HepG2 (cell line): ENCODE measurements around the gene CNTNAP1. TPM values are rescaled to one million over a fixed set of nuclear protein-coding genes. Genes with fewer than 3 reads are reported as not detected.
A peak's percentile ranks its signal among the peaks of the same experiment; 100 is the strongest.

ENCODE experiments used
- ARHGAP35 ChIP-seq: sonication (generic); formaldehyde crosslinking; IDR thresholded peaks from 2 replicates; pipeline ENCODE4 v1.9.0; 2022; ENCODE audit warnings: mild to moderate bottlenecking, inconsistent platforms, moderate library complexity, missing genetic modification reagents, borderline replicate concordance
- ETV6 ChIP-seq: sonication (generic); formaldehyde crosslinking; conservative IDR thresholded peaks from 2 replicates; pipeline ENCODE4 v1.4.0; 2020; ENCODE audit warnings: missing genetic modification reagents
- IKZF4 ChIP-seq: sonication (generic); formaldehyde crosslinking; IDR thresholded peaks from 2 replicates; pipeline ENCODE4 v1.5.1; 2020; ENCODE audit warnings: borderline replicate concordance, mild to moderate bottlenecking, low read depth, missing genetic modification reagents; ENCODE audit errors: not compliant biosample characterization
- KAT2B ChIP-seq: fragments of 150-350 bp; IDR thresholded peaks from 2 replicates; pipeline ENCODE4 v1.6.1; 2014; ENCODE audit warnings: low read depth, low read length, borderline replicate concordance
- NR2F1 ChIP-seq, 2 experiments: fragments of 450-650 bp in 1 of 2; formaldehyde crosslinking in 1 of 2; IDR thresholded peaks; 2 replicates each; pipeline versions ENCODE4 v1.5.0 to v1.6.1; 2016 to 2020; ENCODE audit warnings: mild to moderate bottlenecking in 1 of 2, missing compliant biosample characterization in 1 of 2, missing genetic modification reagents in 1 of 2, moderate library complexity in 1 of 2
- PCBP2 ChIP-seq: fragments of 200-400 bp; formaldehyde crosslinking; optimal IDR thresholded peaks from 2 replicates; pipeline ENCODE3; 2018; ENCODE audit warnings: low read length, low read depth; ENCODE audit not compliant: poor library complexity, severe bottlenecking
- SOX6 ChIP-seq, 2 experiments: fragments of 450-650 bp in 1 of 2; sonication (generic) in 1 of 2; formaldehyde crosslinking in 1 of 2; IDR thresholded peaks; 2 replicates each; pipeline versions ENCODE4 v1.4.0 to v1.6.1; 2017 to 2020; ENCODE audit warnings: antibody characterized with exemption in 1 of 2, mild to moderate bottlenecking in 1 of 2, missing genetic modification reagents in 1 of 2
- XBP1 ChIP-seq: sonication (generic); formaldehyde crosslinking; IDR thresholded peaks from 2 replicates; pipeline ENCODE4 v1.5.0; 2020; ENCODE audit warnings: missing genetic modification reagents
- ZBTB25 ChIP-seq: IDR thresholded peaks from 2 replicates; pipeline ENCODE4 v1.6.1; 2018; ENCODE audit warnings: missing genetic modification reagents
- ZFP36L1 ChIP-seq: sonication (generic); formaldehyde crosslinking; IDR thresholded peaks from 2 replicates; pipeline ENCODE4 v1.8.0; 2022; ENCODE audit warnings: mild to moderate bottlenecking, missing genetic modification reagents, moderate library complexity
- ZMAT3 ChIP-seq: sonication (generic); formaldehyde crosslinking; conservative IDR thresholded peaks from 2 replicates; pipeline ENCODE4 v1.7.0; 2021; ENCODE audit warnings: missing genetic modification reagents
- ZNF180 ChIP-seq: sonication (generic); formaldehyde crosslinking; IDR thresholded peaks from 2 replicates; pipeline ENCODE4 v1.4.0; 2020; ENCODE audit warnings: low read depth, missing genetic modification reagents, borderline replicate concordance
- ZNF414 ChIP-seq: sonication (generic); formaldehyde crosslinking; IDR thresholded peaks from 2 replicates; pipeline ENCODE4 v1.5.0; 2020; ENCODE audit warnings: missing genetic modification reagents
- ZNF83 ChIP-seq: sonication (generic); formaldehyde crosslinking; IDR thresholded peaks from 2 replicates; pipeline ENCODE4 v1.4.0; 2020; ENCODE audit warnings: missing genetic modification reagents, mild to moderate bottlenecking, borderline replicate concordance
- polyA plus RNA-seq, 8 experiments: library from polyadenylated mRNA; depleted of rRNA in 3 of 8; stranded (reverse) in 7 of 8; unstranded in 1 of 8; fragments of >200 nt; fragmentation: Illumina TruSeq in 4 of 8; extraction: Trizol in 4 of 8; gene quantifications; 2 replicates each; pipeline versions ENCODE4 v1.2.1 to v1.2.3, GENCODE V29; 2011 to 2016; ENCODE audit warnings: low read depth in 4 of 8, missing spikeins in 1 of 8, mixed read lengths in 1 of 8; ENCODE audit not compliant: insufficient read depth in 1 of 8
- total RNA-seq, 5 experiments: library from RNA; depleted of rRNA; stranded (reverse); fragments of >200 nt; fragmentation: Illumina TruSeq; extraction: Trizol; gene quantifications; 2 replicates each; pipeline ENCODE4 v1.2.3, GENCODE V29; 2016; ENCODE audit warnings: low read depth in 1 of 5
- TF ChIP-seq, protein P1 (sequence below): sonication (generic); formaldehyde crosslinking; IDR thresholded peaks from 2 replicates; pipeline ENCODE4 v1.4.0; 2020; ENCODE audit warnings: mild to moderate bottlenecking, missing genetic modification reagents
- TF ChIP-seq, protein P2 (sequence below): sonication (generic); formaldehyde crosslinking; IDR thresholded peaks from 2 replicates; pipeline ENCODE4 v1.4.0; 2020; ENCODE audit warnings: mild to moderate bottlenecking, missing genetic modification reagents
- TF ChIP-seq, protein P3 (sequence below): sonication (generic); formaldehyde crosslinking; IDR thresholded peaks from 2 replicates; pipeline ENCODE4 v1.8.0; 2022; ENCODE audit warnings: mild to moderate bottlenecking, missing genetic modification reagents; ENCODE audit not compliant: insufficient replicate concordance
- TF ChIP-seq, protein P4 (sequence below): sonication (generic); IDR thresholded peaks from 2 replicates; pipeline ENCODE4 v1.6.1; 2016; ENCODE audit warnings: low read depth, borderline replicate concordance

Gene CNTNAP1
- total and polyA plus RNA-seq, 2 of the 13 experiments (the other 11 are each of a cell fraction or from before 2014, with no cell fraction given), result 4.5 to 7.7 TPM

DNA sequence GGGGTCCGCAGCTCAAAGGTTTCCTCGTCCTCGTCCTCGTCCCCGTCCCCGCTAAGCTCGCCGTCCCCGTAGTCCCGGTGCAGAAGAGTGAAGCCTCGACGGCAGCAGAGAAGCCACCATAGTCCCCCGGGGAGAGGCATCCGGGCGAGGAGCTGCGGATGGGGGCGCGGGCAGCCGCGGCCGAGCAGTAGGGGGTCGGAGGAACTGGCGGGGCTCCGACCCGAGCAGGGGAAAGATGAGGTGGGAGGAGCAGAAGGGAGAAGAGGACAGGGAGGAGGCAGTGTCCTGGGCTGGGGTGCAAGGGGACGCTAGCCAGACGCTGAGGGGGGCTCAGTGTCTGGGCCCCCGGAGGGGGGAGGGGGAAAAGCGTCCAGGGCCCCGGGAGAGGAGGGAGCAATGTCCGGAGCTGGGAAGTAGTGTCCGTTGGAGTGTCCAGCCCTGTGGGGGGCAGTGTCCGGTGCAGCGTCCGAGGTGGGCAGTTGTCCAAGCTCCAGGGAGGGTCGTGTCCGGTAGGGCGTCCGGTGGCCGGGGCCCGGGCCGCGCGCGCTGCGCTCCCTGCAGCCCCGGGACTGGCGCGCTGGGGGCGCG, 5.8 kb upstream of the CNTNAP1 start, which contains the start of gene PLEKHH3 (continued):
- TF ChIP-seq, protein P1, sequence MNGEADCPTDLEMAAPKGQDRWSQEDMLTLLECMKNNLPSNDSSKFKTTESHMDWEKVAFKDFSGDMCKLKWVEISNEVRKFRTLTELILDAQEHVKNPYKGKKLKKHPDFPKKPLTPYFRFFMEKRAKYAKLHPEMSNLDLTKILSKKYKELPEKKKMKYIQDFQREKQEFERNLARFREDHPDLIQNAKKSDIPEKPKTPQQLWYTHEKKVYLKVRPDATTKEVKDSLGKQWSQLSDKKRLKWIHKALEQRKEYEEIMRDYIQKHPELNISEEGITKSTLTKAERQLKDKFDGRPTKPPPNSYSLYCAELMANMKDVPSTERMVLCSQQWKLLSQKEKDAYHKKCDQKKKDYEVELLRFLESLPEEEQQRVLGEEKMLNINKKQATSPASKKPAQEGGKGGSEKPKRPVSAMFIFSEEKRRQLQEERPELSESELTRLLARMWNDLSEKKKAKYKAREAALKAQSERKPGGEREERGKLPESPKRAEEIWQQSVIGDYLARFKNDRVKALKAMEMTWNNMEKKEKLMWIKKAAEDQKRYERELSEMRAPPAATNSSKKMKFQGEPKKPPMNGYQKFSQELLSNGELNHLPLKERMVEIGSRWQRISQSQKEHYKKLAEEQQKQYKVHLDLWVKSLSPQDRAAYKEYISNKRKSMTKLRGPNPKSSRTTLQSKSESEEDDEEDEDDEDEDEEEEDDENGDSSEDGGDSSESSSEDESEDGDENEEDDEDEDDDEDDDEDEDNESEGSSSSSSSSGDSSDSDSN (CRISPR knock-in tag), result peak; percentile 91
- TF ChIP-seq KAT2B (no peak), NR2F1 (CRISPR knock-in tag; IDR thresholded peaks at IDR 0.05) (no peak), ZNF83 (CRISPR knock-in tag) (no peak), ZNF180 (CRISPR knock-in tag) (no peak), ZFP36L1 (CRISPR knock-in tag) (no peak; the same call in 1 of the 2 replicates), ZMAT3 (CRISPR knock-in tag) (peak; percentile 82; the same call in 1 of the 2 replicates), XBP1 (peak; percentile 31; the same call in 1 of the 2 replicates), ZNF414 (CRISPR knock-in tag) (0 out of 2 replicates have a peak, but pooled peaks have one; percentile 65), SOX6 (IDR thresholded peaks at IDR 0.05) (no peak), SOX6 (CRISPR knock-in tag; IDR thresholded peaks at IDR 0.05) (0 out of 2 replicates have a peak, but pooled peaks have one; percentile 10), ZBTB25 (CRISPR knock-in tag) (peak; percentile 51), ETV6 (CRISPR knock-in tag) (no peak; the same call in 1 of the 2 replicates), PCBP2 (no peak), ARHGAP35 (CRISPR knock-in tag) (0 out of 2 replicates have a peak, but pooled peaks have one; percentile 77), IKZF4 (CRISPR knock-in tag) (peak; percentile 30)
- TF ChIP-seq, protein P2, sequence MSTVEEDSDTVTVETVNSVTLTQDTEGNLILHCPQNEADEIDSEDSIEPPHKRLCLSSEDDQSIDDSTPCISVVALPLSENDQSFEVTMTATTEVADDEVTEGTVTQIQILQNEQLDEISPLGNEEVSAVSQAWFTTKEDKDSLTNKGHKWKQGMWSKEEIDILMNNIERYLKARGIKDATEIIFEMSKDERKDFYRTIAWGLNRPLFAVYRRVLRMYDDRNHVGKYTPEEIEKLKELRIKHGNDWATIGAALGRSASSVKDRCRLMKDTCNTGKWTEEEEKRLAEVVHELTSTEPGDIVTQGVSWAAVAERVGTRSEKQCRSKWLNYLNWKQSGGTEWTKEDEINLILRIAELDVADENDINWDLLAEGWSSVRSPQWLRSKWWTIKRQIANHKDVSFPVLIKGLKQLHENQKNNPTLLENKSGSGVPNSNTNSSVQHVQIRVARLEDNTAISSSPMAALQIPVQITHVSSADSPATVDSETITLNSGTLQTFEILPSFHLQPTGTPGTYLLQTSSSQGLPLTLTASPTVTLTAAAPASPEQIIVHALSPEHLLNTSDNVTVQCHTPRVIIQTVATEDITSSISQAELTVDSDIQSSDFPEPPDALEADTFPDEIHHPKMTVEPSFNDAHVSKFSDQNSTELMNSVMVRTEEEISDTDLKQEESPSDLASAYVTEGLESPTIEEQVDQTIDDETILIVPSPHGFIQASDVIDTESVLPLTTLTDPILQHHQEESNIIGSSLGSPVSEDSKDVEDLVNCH (CRISPR knock-in tag), result no peak; the same call in 1 of the 2 replicates
- TF ChIP-seq, protein P3, sequence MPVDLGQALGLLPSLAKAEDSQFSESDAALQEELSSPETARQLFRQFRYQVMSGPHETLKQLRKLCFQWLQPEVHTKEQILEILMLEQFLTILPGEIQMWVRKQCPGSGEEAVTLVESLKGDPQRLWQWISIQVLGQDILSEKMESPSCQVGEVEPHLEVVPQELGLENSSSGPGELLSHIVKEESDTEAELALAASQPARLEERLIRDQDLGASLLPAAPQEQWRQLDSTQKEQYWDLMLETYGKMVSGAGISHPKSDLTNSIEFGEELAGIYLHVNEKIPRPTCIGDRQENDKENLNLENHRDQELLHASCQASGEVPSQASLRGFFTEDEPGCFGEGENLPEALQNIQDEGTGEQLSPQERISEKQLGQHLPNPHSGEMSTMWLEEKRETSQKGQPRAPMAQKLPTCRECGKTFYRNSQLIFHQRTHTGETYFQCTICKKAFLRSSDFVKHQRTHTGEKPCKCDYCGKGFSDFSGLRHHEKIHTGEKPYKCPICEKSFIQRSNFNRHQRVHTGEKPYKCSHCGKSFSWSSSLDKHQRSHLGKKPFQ (CRISPR knock-in tag), result no peak
- TF ChIP-seq, protein P4, sequence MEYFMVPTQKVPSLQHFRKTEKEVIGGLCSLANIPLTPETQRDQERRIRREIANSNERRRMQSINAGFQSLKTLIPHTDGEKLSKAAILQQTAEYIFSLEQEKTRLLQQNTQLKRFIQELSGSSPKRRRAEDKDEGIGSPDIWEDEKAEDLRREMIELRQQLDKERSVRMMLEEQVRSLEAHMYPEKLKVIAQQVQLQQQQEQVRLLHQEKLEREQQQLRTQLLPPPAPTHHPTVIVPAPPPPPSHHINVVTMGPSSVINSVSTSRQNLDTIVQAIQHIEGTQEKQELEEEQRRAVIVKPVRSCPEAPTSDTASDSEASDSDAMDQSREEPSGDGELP, result no peak; the same call in 1 of the 2 replicates
